GM12878 (cell line): ENCODE results near the gene LIG3. TPM values are rescaled to one million over a fixed set of nuclear protein-coding genes. Genes with fewer than 3 reads are reported as not detected.

ENCODE experiments used
- ATAC-seq: fragments of 200-7000 bp; cut with Tn5 transposase; 3 replicates; pipeline ENCODE4 v1.9.1; 2020; ENCODE audit warnings: mild to moderate bottlenecking, moderate library complexity
- BruUV-seq: library from RNA; stranded (reverse); fragments of 400-500 nt; replicated peaks from 2 replicates; lab custom pipeline; 2021; lab: Mats Ljungman, UMichigan
- CTCF ChIA-PET: fragments of 300-600 bp; sonication (Branson Sonifier 250); formaldehyde crosslinking; extraction: SDS; loops from one replicate; lab custom pipeline; 2021; ENCODE audit warnings: inconsistent platforms; lab: Yijun Ruan, JAX
- POLR2A ChIA-PET: fragments of 350-600 bp; formaldehyde crosslinking; extraction: SDS; loops from one replicate; lab custom pipeline; 2021; ENCODE audit warnings: inconsistent platforms; lab: Charles Lee
- RAD21 ChIA-PET: fragments of 300-600 bp; sonication (Branson Sonifier 250); formaldehyde crosslinking; loops from one replicate; lab custom pipeline; 2023; ENCODE audit warnings: antibody characterized with exemption; ENCODE audit not compliant: unreplicated experiment; lab: Charles Lee
- SMC1A ChIA-PET: fragments of 300-600 bp; sonication (Branson Sonifier 250); formaldehyde crosslinking; loops from one replicate; lab custom pipeline; 2023; ENCODE audit not compliant: unreplicated experiment, uncharacterized antibody; lab: Charles Lee
- DNase-seq: peaks from one replicate; pipeline ENCODE4 v3.0.0-alpha.2; 2011; ENCODE audit warnings: low read depth, low spot score
- FAIRE-seq: peaks from 3 replicates; lab custom pipeline; 2011; peaks lifted over from hg19 to GRCh38; lab: Jason Lieb, UNC
- H2AFZ ChIP-seq: 2 replicates; pipeline ENCODE4 v1.6.0; 2011; ENCODE audit warnings: low read depth, low read length, control low read depth; ENCODE audit not compliant: control insufficient read depth
- H3K27ac ChIP-seq: 2 replicates; pipeline ENCODE4 v1.5.1; 2011; ENCODE audit warnings: control low read depth; ENCODE audit not compliant: control insufficient read depth, insufficient read depth
- H3K27me3 ChIP-seq, 2 experiments: replicated peaks in 1 of 2; 2 replicates each; pipeline versions ENCODE4 v1.6.0 to v1.6.1; 2011; ENCODE audit warnings: low read length in 1 of 2; ENCODE audit not compliant: control insufficient read depth in 2 of 2, insufficient read depth in 2 of 2
- H3K36me3 ChIP-seq, 2 experiments: 2 replicates each; pipeline ENCODE4 v1.5.1; 2011; ENCODE audit warnings: low read length in 1 of 2; ENCODE audit not compliant: control insufficient read depth in 2 of 2, insufficient read depth in 2 of 2
- H3K4me1 ChIP-seq: 2 replicates; pipeline ENCODE4 v1.6.1; 2011; ENCODE audit warnings: mild to moderate bottlenecking, low read length, moderate library complexity, mixed read lengths; ENCODE audit not compliant: control insufficient read depth, insufficient read depth
- H3K4me2 ChIP-seq: 2 replicates; pipeline ENCODE4 v1.6.0; 2011; ENCODE audit warnings: control low read depth; ENCODE audit not compliant: control insufficient read depth, insufficient read depth
- H3K4me3 ChIP-seq: fragments of 200-600 bp; sonication (generic); 2 replicates; pipeline ENCODE4 v1.5.1; 2016
- H3K79me2 ChIP-seq: 2 replicates; pipeline ENCODE4 v1.6.0; 2011; ENCODE audit warnings: low read length; ENCODE audit not compliant: control insufficient read depth, insufficient read depth
- H3K9ac ChIP-seq: 2 replicates; pipeline ENCODE4 v1.8.0; 2011; ENCODE audit warnings: low read length, control low read depth, mixed read lengths; ENCODE audit not compliant: control insufficient read depth, insufficient read depth
- H3K9me3 ChIP-seq: replicated peaks from 3 replicates; pipeline ENCODE4 v1.5.1; 2011; ENCODE audit warnings: mild to moderate bottlenecking, low read length; ENCODE audit not compliant: control insufficient read depth, insufficient read depth
- H4K20me1 ChIP-seq: 2 replicates; pipeline ENCODE4 v1.6.0; 2011; ENCODE audit not compliant: control insufficient read depth, insufficient read depth
- ATF7 ChIP-seq: fragments of 450-650 bp; IDR thresholded peaks from 2 replicates; pipeline ENCODE4 v1.6.1; 2016; ENCODE audit warnings: low read depth, mild to moderate bottlenecking
- CEBPB ChIP-seq, 2 experiments: fragments of 150-350 bp in 1 of 2; IDR thresholded peaks; 2 replicates each; pipeline ENCODE4 v1.6.1; 2012 to 2014; ENCODE audit warnings: low read depth in 2 of 2, low read length in 2 of 2, borderline replicate concordance in 1 of 2, inconsistent platforms in 1 of 2
- EED ChIP-seq: sonication (generic); IDR thresholded peaks from 2 replicates; pipeline ENCODE4 v1.6.1; 2016; ENCODE audit warnings: antibody characterized with exemption, low read depth
- MEF2A ChIP-seq: IDR thresholded peaks from 2 replicates; pipeline ENCODE4 v1.6.1; 2011; ENCODE audit warnings: low read depth, mild to moderate bottlenecking, low read length, moderate library complexity; ENCODE audit not compliant: insufficient read depth
- NFXL1 ChIP-seq: fragments of 450-650 bp; IDR thresholded peaks from 2 replicates; pipeline ENCODE4 v1.6.1; 2017; ENCODE audit warnings: antibody characterized with exemption, mild to moderate bottlenecking, borderline replicate concordance
- PAX5 ChIP-seq: IDR thresholded peaks from 2 replicates; pipeline ENCODE4 v1.6.1; 2011; ENCODE audit warnings: low read depth, low read length, borderline replicate concordance
- RBBP5 ChIP-seq: fragments of 200-600 bp; sonication (generic); conservative IDR thresholded peaks from 2 replicates; pipeline ENCODE4 v1.6.1; 2016
- SIN3A ChIP-seq: IDR thresholded peaks from 2 replicates; pipeline ENCODE4 v1.6.1; 2012; ENCODE audit warnings: low read depth, low read length, improper control_type of control experiment
- STAT3 ChIP-seq: IDR thresholded peaks from 2 replicates; pipeline ENCODE4 v1.6.1; 2011; ENCODE audit warnings: low read depth, low read length, improper control_type of control experiment
- SUPT20H ChIP-seq: IDR thresholded peaks from 2 replicates; pipeline ENCODE4 v1.6.1; 2011; ENCODE audit warnings: low read depth, mild to moderate bottlenecking, low read length, moderate library complexity, borderline replicate concordance; ENCODE audit not compliant: control insufficient read depth
- WGBS: methylation state at CpG from one replicate; pipeline ENCODE4 v1.1.6; 2016; ENCODE audit warnings: low lambda C conversion rate; ENCODE audit not compliant: insufficient replicate concordance, insufficient coverage; ENCODE audit errors: missing lambda C conversion rate; 5-methylcytosine and 5-hydroxymethylcytosine counted together
- in situ Hi-C: fragments of 300-500 bp; cut with MboI; formaldehyde crosslinking; loops from 9 replicates; pipeline ENCODE4 v1.14.3; 2018; ENCODE audit warnings: mixed read lengths
- intact Hi-C: fragments of 100-400 bp; cut with micrococcal nuclease; formaldehyde crosslinking; loops from one replicate; pipeline ENCODE4 v1.14.2; 2022; ENCODE audit not compliant: unreplicated experiment
- polyA plus RNA-seq, 11 experiments: library from polyadenylated mRNA; depleted of rRNA in 4 of 11; unstranded in 6 of 11; stranded (reverse) in 5 of 11; fragments of >200 nt; fragmentation: Nextera tagmentation in 4 of 11; fragmentation: Illumina TruSeq in 1 of 11; extraction: Ambion mirVana in 4 of 11; extraction: Trizol in 1 of 11; gene quantifications; 1 replicate in 1 of 11; 2 replicates in 10 of 11; pipeline versions ENCODE4 v1.2.1 to v1.2.3, GENCODE V29; 2011 to 2016; ENCODE audit warnings: inconsistent platforms in 2 of 11, missing spikeins in 2 of 11, low read depth in 1 of 11
- total RNA-seq, 4 experiments: library from RNA; depleted of rRNA in 3 of 4; stranded (reverse); fragments of >200 nt in 3 of 4; fragmentation: Illumina TruSeq in 1 of 4; extraction: Trizol in 1 of 4; gene quantifications; 2 replicates each; pipeline versions ENCODE4 v1.2.1 to v1.2.3, GENCODE V29; 2013 to 2021
- TF ChIP-seq, protein P1 (sequence below): fragments of 450-650 bp; IDR thresholded peaks from 2 replicates; pipeline ENCODE4 v1.6.1; 2017; ENCODE audit warnings: antibody characterized with exemption, mild to moderate bottlenecking, moderate library complexity
- TF ChIP-seq, protein P2 (sequence below): fragments of 450-650 bp; IDR thresholded peaks from 2 replicates; pipeline ENCODE4 v1.6.1; 2017; ENCODE audit warnings: mild to moderate bottlenecking
- TF ChIP-seq, protein P3 (sequence below): IDR thresholded peaks from 2 replicates; pipeline ENCODE4 v1.6.1; 2012; ENCODE audit warnings: low read depth, low read length, improper control_type of control experiment

Gene LIG3
- total and polyA plus RNA-seq, 10 of the 15 experiments (the other 5 are each of a cell fraction or from before 2014, with no cell fraction given): 6.5 to 45.4 (median 31.0) TPM

DNA sequence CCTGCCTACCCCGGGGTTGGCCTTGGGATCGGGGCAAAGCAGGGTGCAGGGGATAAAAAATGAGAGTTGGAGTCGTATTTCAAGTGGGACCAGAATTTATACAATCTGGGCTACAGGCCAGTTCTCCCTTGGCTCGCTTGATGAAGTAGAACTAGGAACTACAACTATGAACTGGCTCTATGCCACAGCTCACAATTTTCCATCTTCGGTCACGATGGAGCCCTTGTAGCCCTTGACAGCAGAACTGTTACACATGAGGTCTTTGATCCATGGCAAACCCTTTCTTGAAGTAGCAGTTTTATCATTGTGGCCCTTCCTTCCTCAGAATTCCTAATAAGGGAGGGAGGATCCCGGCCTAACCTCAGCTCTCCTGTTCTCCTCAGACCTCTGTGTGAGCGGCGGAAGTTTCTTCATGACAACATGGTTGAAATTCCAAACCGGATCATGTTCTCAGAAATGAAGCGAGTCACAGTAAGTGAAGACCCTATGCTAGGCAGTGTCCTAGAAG, 17.1 kb downstream of the LIG3 start:
- intact Hi-C loops (no loop called here), in situ Hi-C loops (loop anchor here (5.0 kb wide), 2 partner anchors 95 to 120 kb away; partner anchors contain the start of gene RAD51D)
- FAIRE-seq: no peak
- Histone ChIP-seq H3K4me1 (no peaks in the 10 kb centered on the region; the same call in 1 of the 2 replicates), H3K9me3 (no peaks in the 10 kb centered on the region), H3K4me3 (no peak overlapping the region), H4K20me1 (no peaks in the 10 kb centered on the region), H3K79me2 (no peaks in the 10 kb centered on the region), H2AFZ (no peak overlapping the region), H3K9ac (no peak overlapping the region), H3K27ac (no peak overlapping the region), H3K36me3 (peaks cover 17 to 27% of the 10 kb centered on the region in 2 experiments; a peak in 3 of 4 replicates), H3K4me2 (no peak overlapping the region), H3K27me3 (no peaks in the 10 kb centered on the region)
- no TSS peak for BruUV-seq
- ChIA-PET SMC1A (interaction anchor here (1.2 to 7.2 kb wide), 5 partner anchors 10 to 120 kb away, joined by 4 to 101 read pairs (median 7); partner anchors contain the start of genes RAD51D and RFFL), POLR2A (no interaction called here), RAD21 (interaction anchor here (1.0 to 5.5 kb wide), 4 partner anchors 12 to 121 kb away, joined by 3 to 32 read pairs (median 4); partner anchors contain the start of gene RAD51D), CTCF (interaction anchor here (0.7 to 9.8 kb wide), 9 partner anchors 11 to 121 kb away, joined by 3 to 149 read pairs (median 3); partner anchors contain the start of genes FNDC8 and RAD51D)
- no peak for TF ChIP-seq STAT3
- no peak for TF ChIP-seq SIN3A
- TF ChIP-seq PAX5: no peak
- no peak for TF ChIP-seq RBBP5
- TF ChIP-seq MEF2A: no peak
- TF ChIP-seq, protein P1, sequence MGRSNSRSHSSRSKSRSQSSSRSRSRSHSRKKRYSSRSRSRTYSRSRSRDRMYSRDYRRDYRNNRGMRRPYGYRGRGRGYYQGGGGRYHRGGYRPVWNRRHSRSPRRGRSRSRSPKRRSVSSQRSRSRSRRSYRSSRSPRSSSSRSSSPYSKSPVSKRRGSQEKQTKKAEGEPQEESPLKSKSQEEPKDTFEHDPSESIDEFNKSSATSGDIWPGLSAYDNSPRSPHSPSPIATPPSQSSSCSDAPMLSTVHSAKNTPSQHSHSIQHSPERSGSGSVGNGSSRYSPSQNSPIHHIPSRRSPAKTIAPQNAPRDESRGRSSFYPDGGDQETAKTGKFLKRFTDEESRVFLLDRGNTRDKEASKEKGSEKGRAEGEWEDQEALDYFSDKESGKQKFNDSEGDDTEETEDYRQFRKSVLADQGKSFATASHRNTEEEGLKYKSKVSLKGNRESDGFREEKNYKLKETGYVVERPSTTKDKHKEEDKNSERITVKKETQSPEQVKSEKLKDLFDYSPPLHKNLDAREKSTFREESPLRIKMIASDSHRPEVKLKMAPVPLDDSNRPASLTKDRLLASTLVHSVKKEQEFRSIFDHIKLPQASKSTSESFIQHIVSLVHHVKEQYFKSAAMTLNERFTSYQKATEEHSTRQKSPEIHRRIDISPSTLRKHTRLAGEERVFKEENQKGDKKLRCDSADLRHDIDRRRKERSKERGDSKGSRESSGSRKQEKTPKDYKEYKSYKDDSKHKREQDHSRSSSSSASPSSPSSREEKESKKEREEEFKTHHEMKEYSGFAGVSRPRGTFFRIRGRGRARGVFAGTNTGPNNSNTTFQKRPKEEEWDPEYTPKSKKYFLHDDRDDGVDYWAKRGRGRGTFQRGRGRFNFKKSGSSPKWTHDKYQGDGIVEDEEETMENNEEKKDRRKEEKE: no peak
- no peak for TF ChIP-seq CEBPB (IDR thresholded peaks at IDR 0.05; ENCODE audit: borderline replicate concordance in 1 of 2, low read depth in 2 of 2, low read length in 2 of 2)
- TF ChIP-seq EED: no peak
- TF ChIP-seq NFXL1: no peak
- no peak for TF ChIP-seq ATF7
- TF ChIP-seq, protein P2, sequence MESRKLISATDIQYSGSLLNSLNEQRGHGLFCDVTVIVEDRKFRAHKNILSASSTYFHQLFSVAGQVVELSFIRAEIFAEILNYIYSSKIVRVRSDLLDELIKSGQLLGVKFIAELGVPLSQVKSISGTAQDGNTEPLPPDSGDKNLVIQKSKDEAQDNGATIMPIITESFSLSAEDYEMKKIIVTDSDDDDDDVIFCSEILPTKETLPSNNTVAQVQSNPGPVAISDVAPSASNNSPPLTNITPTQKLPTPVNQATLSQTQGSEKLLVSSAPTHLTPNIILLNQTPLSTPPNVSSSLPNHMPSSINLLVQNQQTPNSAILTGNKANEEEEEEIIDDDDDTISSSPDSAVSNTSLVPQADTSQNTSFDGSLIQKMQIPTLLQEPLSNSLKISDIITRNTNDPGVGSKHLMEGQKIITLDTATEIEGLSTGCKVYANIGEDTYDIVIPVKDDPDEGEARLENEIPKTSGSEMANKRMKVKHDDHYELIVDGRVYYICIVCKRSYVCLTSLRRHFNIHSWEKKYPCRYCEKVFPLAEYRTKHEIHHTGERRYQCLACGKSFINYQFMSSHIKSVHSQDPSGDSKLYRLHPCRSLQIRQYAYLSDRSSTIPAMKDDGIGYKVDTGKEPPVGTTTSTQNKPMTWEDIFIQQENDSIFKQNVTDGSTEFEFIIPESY: no peak
- no peak for TF ChIP-seq SUPT20H
- TF ChIP-seq, protein P3, sequence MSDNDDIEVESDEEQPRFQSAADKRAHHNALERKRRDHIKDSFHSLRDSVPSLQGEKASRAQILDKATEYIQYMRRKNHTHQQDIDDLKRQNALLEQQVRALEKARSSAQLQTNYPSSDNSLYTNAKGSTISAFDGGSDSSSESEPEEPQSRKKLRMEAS: no peak
- 99% methylated on average over 11 of the region's 11 CpGs for WGBS
- ATAC-seq: no peak
- DNase-seq: no peak
